ENCODE results near the gene OR2Z1. TPM values are rescaled to one million over a fixed set of nuclear protein-coding genes. Genes with fewer than 3 reads are reported as not detected.

Gene OR2Z1
- total and polyA plus RNA-seq, 2 experiments from 2014 or later = not detected

- ATAC-seq = no peak
- Histone ChIP-seq H3K79me2 (replicated peaks; ENCODE audit: insufficient read depth) (no peaks in the 10 kb centered on the region), H3K27me3 (ENCODE audit: insufficient read depth) (no peaks in the 10 kb centered on the region), H3K4me3 (no peak overlapping the region), H3K4me2 (no peak overlapping the region), H4K20me1 (replicated peaks; ENCODE audit: insufficient read depth) (no peaks in the 10 kb centered on the region), H3K36me3 (ENCODE audit: insufficient read depth) (no peaks in the 10 kb centered on the region), H3K4me1 (ENCODE audit: insufficient read depth) (no peaks in the 10 kb centered on the region), H3F3A (replicated peaks; ENCODE audit: low read depth) (no peaks in the 10 kb centered on the region), H3K27ac (ENCODE audit: low read depth) (no peak overlapping the region), H3K9me2 (ENCODE audit: insufficient read depth) (no peaks in the 10 kb centered on the region), H2AFZ (no peak overlapping the region)
- no peak for DNase-seq (ENCODE audit: low spot score)
- Mint-ChIP-seq H3K36me3 (ENCODE audit: low read depth) (peaks cover 50% of the 10 kb centered on the region), H3K4me1 (no peaks in the 10 kb centered on the region), H3K4me3 (no peak overlapping the region), H3K27me3 (ENCODE audit: insufficient read depth, low read depth, poor library complexity) (peaks cover 8% of the 10 kb centered on the region), H3K9me3 (peaks cover 95% of the 10 kb centered on the region), H3K27ac (no peak overlapping the region)
- TF ChIP-seq ZNF462 (CRISPR knock-in tag; IDR thresholded peaks at IDR 0.05) = no peak
- no peak for TF ChIP-seq CREB1 (CRISPR knock-in tag; IDR thresholded peaks at IDR 0.05; ENCODE audit: low read depth)
- no peak for TF ChIP-seq ZNF331 (CRISPR knock-in tag; IDR thresholded peaks at IDR 0.05; ENCODE audit: low read depth)
- no peak for TF ChIP-seq EZH2 (IDR thresholded peaks at IDR 0.05; ENCODE audit: low read depth, unreplicated experiment)
- no peak for TF ChIP-seq STAT1 (IDR thresholded peaks at IDR 0.05; ENCODE audit: unreplicated experiment)
- no peak for TF ChIP-seq ETS1 (IDR thresholded peaks at IDR 0.05)
- TF ChIP-seq NANOG (IDR thresholded peaks at IDR 0.05; ENCODE audit: borderline replicate concordance) = no peak
- TF ChIP-seq POLR2AphosphoS5 (IDR thresholded peaks at IDR 0.05; ENCODE audit: low read depth) = no peak
Measured at GRCh38 chr19:8682472-8682871, 39.0 kb upstream of the OR2Z1 start.
